ENCODE measurements around the gene IFI27L2.

Gene IFI27L2

GRCh38 chr14:94171208-94171607 is 41.8 kb upstream of the IFI27L2 start:
- no peaks in the 10 kb centered on the region for H3K36me3 ChIP-seq (ENCODE audit: control insufficient read depth, insufficient read depth, low read length)
- H3K27me3 ChIP-seq (replicated peaks; ENCODE audit: control insufficient read depth, insufficient read depth, low read length, poor library complexity, severe bottlenecking), result no peaks in the 10 kb centered on the region
- H3K4me1 ChIP-seq (ENCODE audit: control insufficient read depth, insufficient read depth, low read length, poor library complexity, severe bottlenecking), result peaks cover 20% of the 10 kb centered on the region
- H3K9me3 ChIP-seq (ENCODE audit: control insufficient read depth, low read length), result no peaks in the 10 kb centered on the region
- no peak for DNase-seq
- H3K4me3 ChIP-seq (ENCODE audit: insufficient read depth, low read depth, low read length, poor library complexity, severe bottlenecking), result no peak overlapping the region
- H3K27ac ChIP-seq (ENCODE audit: insufficient read depth, low read length, poor library complexity, severe bottlenecking), result no peak overlapping the region

- H3K27me3 ChIP-seq (replicated peaks; ENCODE audit: control insufficient read depth, insufficient read depth, low read length, poor library complexity, severe bottlenecking), result no peaks in the 10 kb centered on the region
- H3K9me3 ChIP-seq (ENCODE audit: control insufficient read depth, low read length), result no peaks in the 10 kb centered on the region
- H3K27ac ChIP-seq (ENCODE audit: insufficient read depth, low read length, poor library complexity, severe bottlenecking), result no peak overlapping the region
- H3K4me1 ChIP-seq (ENCODE audit: control insufficient read depth, insufficient read depth, low read length, poor library complexity, severe bottlenecking), result peaks cover 13% of the 10 kb centered on the region
- H3K4me3 ChIP-seq (ENCODE audit: insufficient read depth, low read depth, low read length, poor library complexity, severe bottlenecking), result no peak overlapping the region
- H3K36me3 ChIP-seq (ENCODE audit: control insufficient read depth, insufficient read depth, low read length), result no peaks in the 10 kb centered on the region
- no peak for DNase-seq
These were observed 40.7 kb upstream of the IFI27L2 start for GRCh38 chr14:94170136-94170535.

- no peak overlapping the region for H3K4me3 ChIP-seq (ENCODE audit: insufficient read depth, low read depth, low read length, poor library complexity, severe bottlenecking)
- peaks cover 34% of the 10 kb centered on the region for H3K4me1 ChIP-seq (ENCODE audit: control insufficient read depth, insufficient read depth, low read length, poor library complexity, severe bottlenecking)
- no peaks in the 10 kb centered on the region for H3K36me3 ChIP-seq (ENCODE audit: control insufficient read depth, insufficient read depth, low read length)
- no peaks in the 10 kb centered on the region for H3K9me3 ChIP-seq (ENCODE audit: control insufficient read depth, low read length)
- H3K27ac ChIP-seq (ENCODE audit: insufficient read depth, low read length, poor library complexity, severe bottlenecking), result no peak overlapping the region
- H3K27me3 ChIP-seq (replicated peaks; ENCODE audit: control insufficient read depth, insufficient read depth, low read length, poor library complexity, severe bottlenecking), result no peaks in the 10 kb centered on the region
- no peak for DNase-seq
These were observed 36.3 kb upstream of the IFI27L2 start for GRCh38 chr14:94165744-94166143.

GRCh38 chr14:94164685-94165431 is 35.5 kb upstream of the IFI27L2 start:
- Histone ChIP-seq H3K9me3 (ENCODE audit: control insufficient read depth, low read length) (no peaks in the 10 kb centered on the region), H3K27me3 (replicated peaks; ENCODE audit: control insufficient read depth, insufficient read depth, low read length, poor library complexity, severe bottlenecking) (no peaks in the 10 kb centered on the region)

GRCh38 chr14:94163796-94164195 is 34.4 kb upstream of the IFI27L2 start:
- Histone ChIP-seq H3K36me3 (ENCODE audit: control insufficient read depth, insufficient read depth, low read length) (no peaks in the 10 kb centered on the region), H3K27ac (ENCODE audit: insufficient read depth, low read length, poor library complexity, severe bottlenecking) (no peak overlapping the region), H3K27me3 (replicated peaks; ENCODE audit: control insufficient read depth, insufficient read depth, low read length, poor library complexity, severe bottlenecking) (no peaks in the 10 kb centered on the region), H3K9me3 (ENCODE audit: control insufficient read depth, low read length) (no peaks in the 10 kb centered on the region), H3K4me3 (ENCODE audit: insufficient read depth, low read depth, low read length, poor library complexity, severe bottlenecking) (no peak overlapping the region), H3K4me1 (ENCODE audit: control insufficient read depth, insufficient read depth, low read length, poor library complexity, severe bottlenecking) (peaks cover 36% of the 10 kb centered on the region)
- DNase-seq, result no peak

More at GRCh38 chr14:94164685-94165431, 35.5 kb upstream of the IFI27L2 start:
- H3K36me3 ChIP-seq (ENCODE audit: control insufficient read depth, insufficient read depth, low read length), result no peaks in the 10 kb centered on the region
- no peak for DNase-seq
- peaks cover 36% of the 10 kb centered on the region for H3K4me1 ChIP-seq (ENCODE audit: control insufficient read depth, insufficient read depth, low read length, poor library complexity, severe bottlenecking)
- no peak overlapping the region for H3K4me3 ChIP-seq (ENCODE audit: insufficient read depth, low read depth, low read length, poor library complexity, severe bottlenecking)
- H3K27ac ChIP-seq (ENCODE audit: insufficient read depth, low read length, poor library complexity, severe bottlenecking), result no peak overlapping the region

- H3K36me3 ChIP-seq (ENCODE audit: control insufficient read depth, insufficient read depth, low read length), result no peaks in the 10 kb centered on the region
- no peaks in the 10 kb centered on the region for H3K27me3 ChIP-seq (replicated peaks; ENCODE audit: control insufficient read depth, insufficient read depth, low read length, poor library complexity, severe bottlenecking)
- H3K27ac ChIP-seq (ENCODE audit: insufficient read depth, low read length, poor library complexity, severe bottlenecking), result no peak overlapping the region
- H3K4me3 ChIP-seq (ENCODE audit: insufficient read depth, low read depth, low read length, poor library complexity, severe bottlenecking), result no peak overlapping the region
- H3K4me1 ChIP-seq (ENCODE audit: control insufficient read depth, insufficient read depth, low read length, poor library complexity, severe bottlenecking), result peaks cover 45% of the 10 kb centered on the region
- no peaks in the 10 kb centered on the region for H3K9me3 ChIP-seq (ENCODE audit: control insufficient read depth, low read length)
- DNase-seq, result no peak
These were observed 33.1 kb upstream of the IFI27L2 start for GRCh38 chr14:94162466-94162865.

GRCh38 chr14:94161981-94162380 is 32.6 kb upstream of the IFI27L2 start:
- Histone ChIP-seq H3K36me3 (ENCODE audit: control insufficient read depth, insufficient read depth, low read length) (no peaks in the 10 kb centered on the region), H3K27me3 (replicated peaks; ENCODE audit: control insufficient read depth, insufficient read depth, low read length, poor library complexity, severe bottlenecking) (no peaks in the 10 kb centered on the region), H3K4me3 (ENCODE audit: insufficient read depth, low read depth, low read length, poor library complexity, severe bottlenecking) (no peak overlapping the region), H3K4me1 (ENCODE audit: control insufficient read depth, insufficient read depth, low read length, poor library complexity, severe bottlenecking) (peaks cover 45% of the 10 kb centered on the region), H3K27ac (ENCODE audit: insufficient read depth, low read length, poor library complexity, severe bottlenecking) (no peak overlapping the region), H3K9me3 (ENCODE audit: control insufficient read depth, low read length) (no peaks in the 10 kb centered on the region)
- DNase-seq, result no peak

- Histone ChIP-seq H3K27me3 (replicated peaks; ENCODE audit: control insufficient read depth, insufficient read depth, low read length, poor library complexity, severe bottlenecking) (no peaks in the 10 kb centered on the region), H3K27ac (ENCODE audit: insufficient read depth, low read length, poor library complexity, severe bottlenecking) (no peak overlapping the region), H3K4me3 (ENCODE audit: insufficient read depth, low read depth, low read length, poor library complexity, severe bottlenecking) (no peak overlapping the region), H3K9me3 (ENCODE audit: control insufficient read depth, low read length) (no peaks in the 10 kb centered on the region), H3K36me3 (ENCODE audit: control insufficient read depth, insufficient read depth, low read length) (no peaks in the 10 kb centered on the region), H3K4me1 (ENCODE audit: control insufficient read depth, insufficient read depth, low read length, poor library complexity, severe bottlenecking) (peaks cover 45% of the 10 kb centered on the region)
- no peak for DNase-seq
These were observed 31.7 kb upstream of the IFI27L2 start for GRCh38 chr14:94161058-94161457.

- no peaks in the 10 kb centered on the region for H3K9me3 ChIP-seq (ENCODE audit: control insufficient read depth, low read length)
- H3K27me3 ChIP-seq (replicated peaks; ENCODE audit: control insufficient read depth, insufficient read depth, low read length, poor library complexity, severe bottlenecking), result no peaks in the 10 kb centered on the region
- H3K4me3 ChIP-seq (ENCODE audit: insufficient read depth, low read depth, low read length, poor library complexity, severe bottlenecking), result no peak overlapping the region
- no peaks in the 10 kb centered on the region for H3K36me3 ChIP-seq (ENCODE audit: control insufficient read depth, insufficient read depth, low read length)
- DNase-seq, result no peak
- H3K4me1 ChIP-seq (ENCODE audit: control insufficient read depth, insufficient read depth, low read length, poor library complexity, severe bottlenecking), result peaks cover 32% of the 10 kb centered on the region
- H3K27ac ChIP-seq (ENCODE audit: insufficient read depth, low read length, poor library complexity, severe bottlenecking), result no peak overlapping the region
These were observed 29.0 kb upstream of the IFI27L2 start for GRCh38 chr14:94158239-94158883.

GRCh38 chr14:94157197-94157596 is 27.8 kb upstream of the IFI27L2 start:
- peaks cover 26% of the 10 kb centered on the region for H3K4me1 ChIP-seq (ENCODE audit: control insufficient read depth, insufficient read depth, low read length, poor library complexity, severe bottlenecking)
- no peak for DNase-seq
- H3K27ac ChIP-seq (ENCODE audit: insufficient read depth, low read length, poor library complexity, severe bottlenecking), result no peak overlapping the region
- H3K27me3 ChIP-seq (replicated peaks; ENCODE audit: control insufficient read depth, insufficient read depth, low read length, poor library complexity, severe bottlenecking), result no peaks in the 10 kb centered on the region
- H3K36me3 ChIP-seq (ENCODE audit: control insufficient read depth, insufficient read depth, low read length), result no peaks in the 10 kb centered on the region
- H3K4me3 ChIP-seq (ENCODE audit: insufficient read depth, low read depth, low read length, poor library complexity, severe bottlenecking), result no peak overlapping the region
- no peaks in the 10 kb centered on the region for H3K9me3 ChIP-seq (ENCODE audit: control insufficient read depth, low read length)

Measured in effector memory CD4-positive, alpha-beta T cell (primary cell).